8988T (cell line): Measurements from ENCODE around the gene L3MBTL1.

ENCODE experiments used
- DNase-seq: peaks from one replicate; pipeline ENCODE4 v3.0.0; 2011

The L3MBTL1 gene

DNA sequence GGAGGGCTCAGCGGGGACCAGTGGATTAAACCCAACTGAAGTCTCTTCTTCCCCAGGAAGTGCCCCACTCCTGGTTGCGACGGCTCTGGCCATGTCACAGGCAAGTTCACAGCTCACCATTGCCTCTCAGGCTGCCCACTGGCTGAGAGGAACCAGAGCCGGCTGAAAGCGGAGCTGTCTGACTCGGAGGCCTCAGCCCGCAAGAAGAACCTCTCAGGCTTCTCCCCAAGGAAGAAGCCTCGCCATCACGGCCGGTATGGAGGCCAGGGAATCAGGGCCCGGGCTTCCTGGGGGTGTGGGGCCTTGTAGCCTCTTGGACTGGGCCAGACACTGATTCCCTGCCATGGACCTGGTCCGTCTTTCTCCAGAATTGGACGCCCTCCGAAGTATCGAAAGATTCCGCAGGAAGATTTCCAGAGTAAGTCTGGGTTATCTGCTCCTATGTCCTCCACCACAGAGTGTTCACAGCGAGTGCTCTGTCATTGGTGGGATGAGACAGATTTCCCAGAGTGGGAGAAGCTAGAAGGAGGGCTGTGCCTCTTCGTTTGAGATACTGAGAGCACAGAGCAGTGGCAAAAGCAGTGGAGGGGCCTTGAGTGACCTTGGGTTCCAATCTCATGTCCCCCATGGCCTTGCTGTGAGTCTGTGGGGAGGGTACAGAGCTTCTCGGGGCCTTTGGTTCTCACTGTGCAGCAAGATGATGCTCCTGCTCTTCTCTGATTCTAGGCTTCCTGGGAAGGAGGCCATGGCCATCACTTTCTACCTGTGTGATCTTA, 28.7 kb downstream of the L3MBTL1 start:
- no peak for DNase-seq

- DNase-seq: no peak
These were observed 29.4 kb downstream of the L3MBTL1 start for GRCh38 chr20:43536817-43537440.

DNA sequence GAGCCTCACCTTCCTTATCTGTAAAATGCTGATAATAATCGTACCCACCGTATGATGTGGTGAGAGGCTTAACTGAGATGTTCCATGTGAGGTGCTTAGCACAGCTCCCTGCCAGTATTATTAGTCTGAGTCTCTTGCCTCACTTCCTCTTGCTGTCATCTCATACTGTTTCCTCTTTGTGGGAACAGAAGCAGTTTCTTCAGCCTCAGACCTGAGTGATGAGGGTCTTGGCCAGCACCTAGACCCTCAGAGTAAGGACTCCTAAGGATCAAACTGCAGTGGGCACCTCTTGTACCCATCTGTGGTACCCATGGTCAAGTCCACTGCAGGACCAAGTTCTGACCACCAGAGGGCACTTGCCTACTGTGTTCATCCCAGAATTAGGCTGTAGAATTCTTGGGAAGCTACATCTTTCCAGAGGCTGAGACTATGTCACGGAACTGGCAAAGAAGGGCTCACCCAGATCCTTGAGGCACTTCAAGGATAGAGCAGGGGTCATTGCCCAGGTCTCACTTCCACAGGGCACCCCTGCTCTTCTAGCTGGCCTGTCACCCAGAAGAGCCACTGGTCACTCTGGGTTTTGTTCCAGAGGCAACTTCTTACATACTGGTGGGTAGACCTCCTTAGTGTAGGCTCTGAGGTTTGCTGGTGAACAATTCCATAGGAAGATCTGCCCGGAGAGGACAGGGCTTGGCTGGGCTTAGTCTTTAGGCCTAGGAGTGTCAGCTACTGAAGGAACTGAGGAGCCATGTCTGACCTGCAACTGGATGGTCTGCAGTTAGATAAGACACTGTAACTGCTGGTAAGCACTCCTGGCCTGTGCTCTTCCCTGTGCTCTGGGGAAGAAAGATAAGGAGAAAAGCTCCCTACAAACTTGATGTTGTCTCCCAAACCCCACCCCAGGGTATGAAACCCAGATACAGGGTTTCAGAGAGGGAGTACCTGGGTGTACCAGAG, 30.7 kb downstream of the L3MBTL1 start:
- no peak for DNase-seq

- DNase-seq: no peak
These were observed 31.6 kb downstream of the L3MBTL1 start for GRCh38 chr20:43538878-43539700.

- DNase-seq: no peak
These were observed 32.6 kb downstream of the L3MBTL1 start for GRCh38 chr20:43539975-43540672.

DNA sequence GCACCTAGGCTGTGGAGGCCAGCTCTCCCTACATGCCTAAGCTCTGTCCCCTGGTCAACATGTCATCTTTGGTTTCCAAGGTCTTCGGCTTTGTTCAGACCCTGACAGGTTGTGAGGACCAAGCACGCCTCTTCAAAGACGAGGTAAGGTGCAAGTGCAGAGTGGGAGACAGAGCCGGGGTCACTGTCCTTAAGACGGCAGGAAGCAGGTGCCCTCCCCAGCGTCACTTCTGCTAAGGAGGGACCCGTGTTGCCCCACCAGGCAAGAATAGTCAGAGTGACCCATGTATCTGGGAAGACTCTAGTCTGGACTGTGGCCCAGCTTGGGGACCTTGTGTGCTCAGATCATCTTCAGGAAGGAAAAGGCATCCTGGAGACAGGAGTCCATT, 33.2 kb downstream of the L3MBTL1 start:
- no peak for DNase-seq

- DNase-seq: no peak
These were observed 33.7 kb downstream of the L3MBTL1 start for GRCh38 chr20:43541214-43541613.

GRCh38 chr20:43542161-43542560, 34.7 kb downstream of the L3MBTL1 start:
- DNase-seq: no peak

DNA sequence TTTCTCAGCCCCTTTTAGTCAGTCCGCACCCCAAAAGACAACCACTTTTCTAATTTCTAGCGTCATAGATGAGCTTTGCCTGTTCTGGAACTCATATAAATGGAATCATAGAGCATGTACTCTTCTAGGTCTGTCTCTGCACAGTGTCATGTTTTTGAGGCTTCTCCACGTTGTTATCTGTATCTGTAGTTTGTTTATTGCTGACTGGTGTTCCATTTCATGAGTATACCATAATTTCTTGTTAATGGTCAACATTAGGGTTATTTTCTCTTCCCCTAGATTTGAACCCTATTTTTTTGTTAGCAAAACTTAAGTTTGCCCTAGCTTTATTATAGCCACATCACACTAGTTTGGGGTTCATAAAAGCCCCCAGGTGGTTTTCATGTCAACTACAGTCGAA, 35.2 kb downstream of the L3MBTL1 start:
- DNase-seq: no peak

- DNase-seq: no peak
These were observed 35.6 kb downstream of the L3MBTL1 start for GRCh38 chr20:43543138-43543537.

- no peak for DNase-seq
These were observed 37.0 kb downstream of the L3MBTL1 start for GRCh38 chr20:43544501-43544900.

GRCh38 chr20:43545837-43546578, 38.5 kb downstream of the L3MBTL1 start:
- DNase-seq: no peak

DNA sequence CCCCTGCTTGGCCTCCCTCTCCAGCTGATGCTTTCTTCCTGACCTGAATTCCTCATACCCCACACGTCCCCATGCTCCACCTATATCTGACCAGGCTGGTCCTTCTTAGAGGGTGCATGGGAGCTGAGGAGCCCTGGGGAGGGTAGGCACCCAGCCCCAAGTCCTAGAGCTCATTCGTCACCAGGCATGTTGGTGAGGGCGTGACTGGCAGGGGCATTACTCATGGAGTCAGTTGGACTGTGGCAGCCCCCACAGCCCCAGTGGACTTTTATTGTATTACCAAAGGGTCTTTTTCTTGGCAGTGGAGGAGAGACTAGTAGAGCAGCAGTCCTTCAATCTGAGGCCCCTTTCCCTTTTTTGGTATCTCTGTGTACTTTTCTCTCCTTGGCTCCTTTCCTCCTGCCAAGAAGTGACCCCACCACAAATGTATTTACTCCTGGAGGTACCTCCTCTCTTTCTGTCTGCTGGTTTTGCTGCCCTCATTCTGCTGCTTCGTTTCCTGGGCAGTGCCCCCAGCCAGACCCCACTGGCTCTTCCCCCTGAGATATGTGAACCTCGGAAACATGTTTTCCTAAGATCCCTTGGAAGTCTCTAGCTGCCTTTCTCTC, 40.9 kb downstream of the L3MBTL1 start:
- DNase-seq: no peak

DNA sequence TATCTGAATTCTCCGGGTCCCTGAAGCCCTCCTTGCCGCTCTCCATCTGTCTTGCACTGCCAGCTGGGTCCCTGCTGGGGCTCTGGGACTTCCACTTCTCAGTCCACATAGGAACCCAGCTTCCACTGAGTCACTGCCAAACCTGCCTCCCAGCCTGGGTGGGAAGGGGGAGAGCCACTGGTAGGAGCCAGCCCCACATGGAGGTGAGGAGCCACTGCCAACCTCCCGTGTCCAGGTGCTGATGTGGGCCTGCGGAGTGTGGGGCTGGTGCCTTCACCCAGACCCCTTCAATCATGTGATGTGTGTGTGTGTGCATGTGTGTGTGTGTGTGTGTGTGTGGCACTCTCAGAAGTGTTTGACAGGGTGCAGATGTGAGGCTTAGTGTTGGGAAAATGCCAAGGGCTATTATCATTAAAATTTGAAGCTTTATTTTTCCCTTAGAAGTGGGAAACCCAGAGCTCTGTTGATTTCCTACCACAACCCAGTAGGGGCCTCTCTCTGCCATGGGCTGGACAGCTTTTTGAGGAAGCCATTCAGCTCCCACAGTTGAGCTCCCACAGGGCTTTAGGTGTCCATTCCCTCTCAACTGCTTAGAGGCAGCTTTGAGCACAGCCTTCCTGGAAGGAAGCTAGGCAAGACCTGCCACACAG, 42.0 kb downstream of the L3MBTL1 start:
- no peak for DNase-seq

DNA sequence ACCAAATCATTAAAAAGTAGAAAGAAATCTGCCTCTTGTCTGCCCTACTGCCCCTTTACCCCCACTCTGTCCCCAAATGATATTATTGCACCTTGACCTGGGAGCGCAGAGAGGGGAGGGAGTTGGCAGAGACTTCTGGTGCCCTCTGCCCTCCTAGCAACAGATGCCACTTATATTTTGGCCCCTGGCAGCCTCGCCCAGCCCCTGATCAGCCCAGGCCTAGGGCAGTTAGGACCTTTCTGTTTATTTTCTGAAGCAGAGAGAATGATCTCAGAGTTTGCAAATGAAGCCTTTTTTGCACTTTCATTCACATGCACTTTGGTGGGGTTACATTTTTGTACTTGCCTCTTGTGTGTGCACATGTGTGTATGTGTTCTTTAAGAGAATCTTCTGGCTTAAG, 43.0 kb downstream of the L3MBTL1 start:
- DNase-seq: no peak

DNA sequence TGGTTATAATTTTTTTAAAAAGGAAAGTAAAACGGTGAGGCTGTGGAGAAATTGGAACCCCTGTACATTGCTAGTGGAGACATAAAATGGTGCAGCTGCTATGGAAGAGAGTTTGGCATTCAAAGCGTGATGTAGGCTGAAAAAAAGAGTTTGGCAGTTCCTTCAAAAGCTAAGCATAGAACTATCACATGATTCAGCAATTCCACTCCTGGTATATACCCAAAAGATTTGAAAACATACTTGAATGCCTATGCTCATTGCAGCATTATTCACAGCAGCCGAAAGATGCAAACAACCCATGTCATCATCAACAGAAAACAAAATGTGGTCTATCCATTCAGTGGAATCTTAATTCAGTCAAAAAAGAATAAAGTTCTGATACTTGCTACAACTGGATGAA, 46.9 kb downstream of the L3MBTL1 start:
- DNase-seq: no peak

- DNase-seq: no peak
These were observed 51.1 kb downstream of the L3MBTL1 start, which contains the start of gene SGK2 for GRCh38 chr20:43558412-43559146. SGK2 (plus strand) TSS chr20:43559027; CDS start chr20:43566496, 7,469 bp downstream.

DNA sequence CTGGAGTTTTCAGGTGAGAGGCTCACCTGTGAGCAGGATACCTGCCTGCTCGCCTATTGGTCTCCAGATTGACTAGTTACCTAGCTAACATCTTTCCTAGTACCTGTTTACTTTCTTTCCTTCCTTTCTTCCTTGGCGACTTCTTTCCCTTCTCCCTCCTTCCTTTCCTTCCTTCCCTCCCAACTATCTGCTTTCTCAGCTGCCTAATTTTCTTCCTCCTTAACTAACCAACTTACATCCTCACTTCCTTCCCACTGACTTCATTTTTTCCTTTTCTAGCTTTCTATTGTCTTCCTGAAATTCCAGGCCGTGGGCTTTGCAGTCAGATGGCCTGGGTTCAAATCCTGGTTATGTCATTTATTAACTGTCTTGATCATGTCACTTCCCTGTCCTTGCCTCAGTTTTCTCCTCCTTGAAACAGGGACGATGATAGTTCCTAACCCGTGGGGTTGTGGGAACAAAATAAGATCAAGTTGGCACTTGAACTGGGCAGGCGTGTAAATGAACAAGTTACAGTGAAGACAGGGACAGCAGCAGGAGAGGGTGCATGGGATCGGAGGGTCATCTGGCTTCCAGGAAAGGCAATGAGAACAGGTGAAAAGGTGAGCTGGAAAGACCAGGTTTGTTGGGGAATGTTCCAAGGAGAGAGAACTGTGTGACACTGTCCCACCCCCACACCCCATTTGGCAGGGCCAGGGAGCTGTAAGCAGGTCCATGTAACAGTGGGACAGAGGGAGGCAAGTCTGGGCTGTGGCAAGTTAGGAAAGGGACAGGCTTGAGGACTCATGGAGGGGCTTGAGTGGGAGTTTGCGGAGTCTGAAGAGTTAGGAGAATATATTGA, 51.9 kb downstream of the L3MBTL1 start:
- no peak for DNase-seq
